ENCODE data around the gene CD1D. TPM values are rescaled to one million over a fixed set of nuclear protein-coding genes. Genes with fewer than 3 reads are reported as not detected.
"Not testable (repeated sequence)": the region's sequence is repeated elsewhere in the genome, so short reads cannot be mapped to it uniquely, and the experiment has no call there.

CD1D gene
- total RNA-seq, 2 experiments from 2014 or later = 3.3 to 5.7 TPM

- intact Hi-C loops (cut with micrococcal nuclease; ENCODE audit: unreplicated experiment) = loop anchor here (10.0 kb wide), 1 partner anchor 286 kb away; no protein-coding TSS in a partner anchor
- CTCF ChIA-PET (ENCODE audit: unreplicated experiment) = no interaction called here
Observed at GRCh38 chr1:158208586-158209116, 28.0 kb downstream of the CD1D start.

GRCh38 chr1:158212320-158212719 is 31.6 kb downstream of the CD1D start:
- CTCF ChIA-PET (ENCODE audit: unreplicated experiment) = no interaction called here
- H3K4me2 ChIP-seq (ENCODE audit: low read length) = no peak overlapping the region
- TF ChIP-seq CTCF (conservative IDR thresholded peaks at IDR 0.05; ENCODE audit: low read length) (no peak), EZH2phosphoT487 (IDR thresholded peaks at IDR 0.05; ENCODE audit: borderline replicate concordance, low read depth, low read length) (no peak)

More at GRCh38 chr1:158208586-158209116, 28.0 kb downstream of the CD1D start:
- Histone ChIP-seq H3K4me1 (ENCODE audit: insufficient read depth, low read length, poor library complexity, severe bottlenecking) (peaks cover 1% of the 10 kb centered on the region), H3K9me3 (ENCODE audit: low read length) (peaks cover 9% of the 10 kb centered on the region; the same call in 1 of the 2 replicates), H3K79me2 (ENCODE audit: insufficient read depth, low read depth, low read length) (no peaks in the 10 kb centered on the region), H3K36me3 (ENCODE audit: insufficient read depth, low read length) (no peaks in the 10 kb centered on the region), H3K4me3 (ENCODE audit: low read depth, low read length, poor library complexity, severe bottlenecking) (no peak overlapping the region), H3K4me2 (ENCODE audit: low read length) (no peak overlapping the region), H3K27ac (ENCODE audit: low read depth, low read length, poor library complexity, severe bottlenecking) (no peak overlapping the region), H3K9me2 (ENCODE audit: insufficient read depth, low read length) (no peaks in the 10 kb centered on the region), H4K20me1 (ENCODE audit: insufficient read depth, low read length) (no peaks in the 10 kb centered on the region), H2AFZ (ENCODE audit: low read length) (no peak overlapping the region)
- no peak for TF ChIP-seq EZH2phosphoT487 (IDR thresholded peaks at IDR 0.05; ENCODE audit: borderline replicate concordance, low read depth, low read length)
- TF ChIP-seq CTCF (conservative IDR thresholded peaks at IDR 0.05; ENCODE audit: low read length) = no peak
- POLR2A ChIA-PET = interaction anchor here (0.5 to 0.7 kb wide), 3 partner anchors 49 to 89 kb away, joined by 3 to 4 read pairs (median 3); no protein-coding TSS in a partner anchor
- DNase-seq (ENCODE audit: low spot score) = no peak
- BruUV-seq (replicated peaks) = no TSS peak

GRCh38 chr1:158223445-158223844 is 42.8 kb downstream of the CD1D start:
- H3K36me3 ChIP-seq (ENCODE audit: insufficient read depth, low read length); H3K9me3 ChIP-seq (ENCODE audit: low read length); BruUV-seq (replicated peaks); H3K27ac ChIP-seq (ENCODE audit: low read depth, low read length, poor library complexity, severe bottlenecking); H4K20me1 ChIP-seq (ENCODE audit: insufficient read depth, low read length); CTCF ChIA-PET (ENCODE audit: unreplicated experiment); H2AFZ ChIP-seq (ENCODE audit: low read length); H3K4me3 ChIP-seq (ENCODE audit: low read depth, low read length, poor library complexity, severe bottlenecking); POLR2A ChIA-PET; H3K4me1 ChIP-seq (ENCODE audit: insufficient read depth, low read length, poor library complexity, severe bottlenecking); H3K4me2 ChIP-seq (ENCODE audit: low read length); H3K79me2 ChIP-seq (ENCODE audit: insufficient read depth, low read depth, low read length); H3K9me2 ChIP-seq (ENCODE audit: insufficient read depth, low read length); DNase-seq (ENCODE audit: low spot score); intact Hi-C loops (cut with micrococcal nuclease; ENCODE audit: unreplicated experiment): not testable (repeated sequence)

More at GRCh38 chr1:158212320-158212719, 31.6 kb downstream of the CD1D start:
- Histone ChIP-seq H3K36me3 (ENCODE audit: insufficient read depth, low read length) (no peaks in the 10 kb centered on the region), H3K4me3 (ENCODE audit: low read depth, low read length, poor library complexity, severe bottlenecking) (no peak overlapping the region), H3K9me2 (ENCODE audit: insufficient read depth, low read length) (no peaks in the 10 kb centered on the region), H3K4me1 (ENCODE audit: insufficient read depth, low read length, poor library complexity, severe bottlenecking) (no peaks in the 10 kb centered on the region), H3K9me3 (ENCODE audit: low read length) (0 out of 2 replicates have a peak, but pooled peaks cover 3% of the 10 kb centered on the region), H3K27ac (ENCODE audit: low read depth, low read length, poor library complexity, severe bottlenecking) (no peak overlapping the region), H4K20me1 (ENCODE audit: insufficient read depth, low read length) (no peaks in the 10 kb centered on the region), H2AFZ (ENCODE audit: low read length) (no peak overlapping the region), H3K79me2 (ENCODE audit: insufficient read depth, low read depth, low read length) (no peaks in the 10 kb centered on the region)
- intact Hi-C loops (cut with micrococcal nuclease; ENCODE audit: unreplicated experiment) = no loop called here
- POLR2A ChIA-PET = interaction anchor here (1.0 kb wide), 1 partner anchor 76 kb away, joined by 3 read pairs; no protein-coding TSS in a partner anchor
- DNase-seq (ENCODE audit: low spot score) = no peak
- BruUV-seq (replicated peaks) = no TSS peak
